ENCODE data around the gene AXL. TPM values are rescaled to one million over a fixed set of nuclear protein-coding genes. Genes with fewer than 3 reads are reported as not detected.
A peak's percentile ranks its signal among the peaks of the same experiment; 100 is the strongest.
"Not testable (repeated sequence)": the region's sequence is repeated elsewhere in the genome, so short reads cannot be mapped to it uniquely, and the experiment has no call there.

The AXL gene
- total RNA-seq, 1 donor from 2014 or later, result 214 TPM

DNA sequence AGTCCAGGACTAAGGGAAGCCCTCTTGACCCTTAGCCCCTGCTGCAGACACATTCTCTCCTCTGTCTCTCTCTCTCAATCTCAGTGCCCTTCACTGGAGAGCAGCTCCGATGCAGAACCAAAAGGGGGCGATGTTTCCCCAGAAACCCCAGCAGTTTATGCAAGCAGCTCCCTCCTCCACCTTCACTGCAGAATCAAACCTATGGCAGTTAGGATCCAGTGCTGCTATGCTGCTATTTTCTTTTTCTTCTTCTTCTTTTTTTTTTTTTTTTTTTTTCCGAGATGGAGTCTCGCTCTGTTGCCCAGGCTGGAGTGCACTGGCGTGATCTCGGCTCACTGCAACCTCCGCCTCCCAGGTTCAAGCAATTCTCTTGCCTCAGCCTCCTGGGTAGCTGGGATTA is 14.7 kb upstream of the AXL start:
- not testable (repeated sequence) for H3K27ac Mint-ChIP-seq (ENCODE audit: unreplicated experiment); H3K4me1 Mint-ChIP-seq (ENCODE audit: low read depth); H3K36me3 Mint-ChIP-seq (ENCODE audit: low read depth); H3K27me3 Mint-ChIP-seq (ENCODE audit: low read depth); DNase-seq (ENCODE audit: low spot score); H3K9me3 Mint-ChIP-seq (ENCODE audit: low read depth); H3K4me3 Mint-ChIP-seq (ENCODE audit: unreplicated experiment)
- TF ChIP-seq, protein P1, sequence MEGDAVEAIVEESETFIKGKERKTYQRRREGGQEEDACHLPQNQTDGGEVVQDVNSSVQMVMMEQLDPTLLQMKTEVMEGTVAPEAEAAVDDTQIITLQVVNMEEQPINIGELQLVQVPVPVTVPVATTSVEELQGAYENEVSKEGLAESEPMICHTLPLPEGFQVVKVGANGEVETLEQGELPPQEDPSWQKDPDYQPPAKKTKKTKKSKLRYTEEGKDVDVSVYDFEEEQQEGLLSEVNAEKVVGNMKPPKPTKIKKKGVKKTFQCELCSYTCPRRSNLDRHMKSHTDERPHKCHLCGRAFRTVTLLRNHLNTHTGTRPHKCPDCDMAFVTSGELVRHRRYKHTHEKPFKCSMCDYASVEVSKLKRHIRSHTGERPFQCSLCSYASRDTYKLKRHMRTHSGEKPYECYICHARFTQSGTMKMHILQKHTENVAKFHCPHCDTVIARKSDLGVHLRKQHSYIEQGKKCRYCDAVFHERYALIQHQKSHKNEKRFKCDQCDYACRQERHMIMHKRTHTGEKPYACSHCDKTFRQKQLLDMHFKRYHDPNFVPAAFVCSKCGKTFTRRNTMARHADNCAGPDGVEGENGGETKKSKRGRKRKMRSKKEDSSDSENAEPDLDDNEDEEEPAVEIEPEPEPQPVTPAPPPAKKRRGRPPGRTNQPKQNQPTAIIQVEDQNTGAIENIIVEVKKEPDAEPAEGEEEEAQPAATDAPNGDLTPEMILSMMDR (IDR thresholded peaks at IDR 0.05), result peak; percentile 87

DNA sequence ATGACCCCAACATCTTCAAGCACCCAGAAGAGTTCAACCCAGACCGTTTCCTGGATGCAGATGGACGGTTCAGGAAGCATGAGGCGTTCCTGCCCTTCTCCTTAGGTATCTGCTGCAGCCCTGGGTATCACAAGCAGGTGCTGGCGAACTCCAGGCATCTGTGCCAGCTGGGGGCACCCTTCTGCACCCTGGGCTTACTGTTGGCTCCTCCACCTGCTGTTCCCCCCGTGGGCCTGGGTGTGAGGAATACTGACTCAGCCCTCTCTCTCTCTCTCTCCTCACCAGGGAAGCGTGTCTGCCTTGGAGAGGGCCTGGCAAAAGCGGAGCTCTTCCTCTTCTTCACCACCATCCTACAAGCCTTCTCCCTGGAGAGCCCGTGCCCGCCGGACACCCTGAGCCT is 13.0 kb upstream of the AXL start:
- TF ChIP-seq, protein P1 (IDR thresholded peaks at IDR 0.05), result no peak
- Mint-ChIP-seq H3K9me3 (ENCODE audit: low read depth) (no peaks in the 10 kb centered on the region), H3K27me3 (ENCODE audit: low read depth) (no peaks in the 10 kb centered on the region), H3K27ac (ENCODE audit: unreplicated experiment) (no peak overlapping the region), H3K4me1 (ENCODE audit: low read depth) (no peaks in the 10 kb centered on the region), H3K4me3 (ENCODE audit: unreplicated experiment) (no peak overlapping the region), H3K36me3 (ENCODE audit: low read depth) (no peaks in the 10 kb centered on the region)
- no peak for DNase-seq (ENCODE audit: low spot score)

DNA sequence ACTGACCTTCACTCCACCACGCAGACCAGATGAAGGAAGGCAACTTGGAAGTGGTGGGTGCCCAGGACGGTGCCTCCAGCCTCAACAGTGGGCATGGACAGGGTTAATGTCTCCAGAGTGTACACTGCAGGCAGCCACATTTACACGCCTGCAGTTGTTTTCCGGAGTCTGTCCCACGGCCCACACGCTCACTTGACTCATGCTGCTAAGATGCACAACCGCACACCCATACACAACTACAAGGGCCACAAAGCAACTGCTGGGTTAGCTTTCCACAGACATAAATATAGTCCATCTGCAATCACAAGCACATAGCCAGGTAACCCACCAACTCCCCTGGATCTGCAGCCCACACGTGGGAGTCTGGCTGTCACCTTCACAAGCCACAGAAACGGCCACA is 12.6 kb upstream of the AXL start:
- no peaks in the 10 kb centered on the region for H3K4me1 Mint-ChIP-seq (ENCODE audit: low read depth)
- H3K36me3 Mint-ChIP-seq (ENCODE audit: low read depth), result no peaks in the 10 kb centered on the region
- TF ChIP-seq, protein P1 (IDR thresholded peaks at IDR 0.05), result no peak
- H3K4me3 Mint-ChIP-seq (ENCODE audit: unreplicated experiment), result no peak overlapping the region
- H3K27ac Mint-ChIP-seq (ENCODE audit: unreplicated experiment), result no peak overlapping the region
- no peaks in the 10 kb centered on the region for H3K27me3 Mint-ChIP-seq (ENCODE audit: low read depth)
- DNase-seq (ENCODE audit: low spot score), result no peak
- no peaks in the 10 kb centered on the region for H3K9me3 Mint-ChIP-seq (ENCODE audit: low read depth)

DNA sequence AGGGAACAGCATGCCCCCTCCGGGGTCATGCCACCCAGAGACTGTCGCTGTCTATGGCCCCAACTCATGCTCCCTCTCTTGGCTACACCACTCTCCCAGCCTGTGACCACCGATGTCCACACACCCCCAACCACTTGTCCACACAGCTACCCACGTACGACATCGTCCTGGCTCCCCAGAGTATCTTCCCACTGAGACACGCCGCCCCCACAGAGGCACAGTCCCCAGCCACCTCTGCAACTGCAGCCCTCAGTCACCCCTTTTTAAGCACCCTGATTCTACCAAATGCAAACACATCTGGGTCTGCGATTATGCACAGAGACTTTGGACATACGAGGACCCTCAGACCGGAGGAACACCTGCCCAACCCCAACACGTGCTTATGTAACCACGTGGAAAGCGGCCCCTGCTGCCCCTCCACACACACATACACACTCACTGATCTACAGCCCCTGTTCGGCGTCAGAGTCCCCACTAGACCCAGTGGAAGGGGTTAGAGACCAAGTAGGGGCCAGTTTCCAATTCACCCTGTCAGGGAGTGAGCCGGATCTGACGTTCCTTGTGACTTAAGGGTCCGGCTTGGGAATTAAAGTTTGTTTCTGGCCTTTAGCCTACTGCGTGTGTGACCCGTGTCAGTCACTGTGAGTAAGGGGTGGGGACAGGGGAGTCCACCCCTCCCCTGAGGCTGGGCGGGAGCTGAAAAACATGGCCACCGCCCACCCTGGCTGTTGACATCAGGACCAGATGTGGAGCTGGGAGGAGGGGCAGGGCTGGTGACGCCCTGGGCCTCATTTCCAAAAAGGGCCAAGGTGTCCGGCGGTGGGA is 11.9 kb upstream of the AXL start:
- no peak overlapping the region for H3K4me3 Mint-ChIP-seq (ENCODE audit: unreplicated experiment)
- no peak overlapping the region for H3K27ac Mint-ChIP-seq (ENCODE audit: unreplicated experiment)
- H3K9me3 Mint-ChIP-seq (ENCODE audit: low read depth), result no peaks in the 10 kb centered on the region
- TF ChIP-seq, protein P1 (IDR thresholded peaks at IDR 0.05), result no peak
- no peaks in the 10 kb centered on the region for H3K27me3 Mint-ChIP-seq (ENCODE audit: low read depth)
- H3K4me1 Mint-ChIP-seq (ENCODE audit: low read depth), result no peaks in the 10 kb centered on the region
- H3K36me3 Mint-ChIP-seq (ENCODE audit: low read depth), result no peaks in the 10 kb centered on the region
- no peak for DNase-seq (ENCODE audit: low spot score)

DNA sequence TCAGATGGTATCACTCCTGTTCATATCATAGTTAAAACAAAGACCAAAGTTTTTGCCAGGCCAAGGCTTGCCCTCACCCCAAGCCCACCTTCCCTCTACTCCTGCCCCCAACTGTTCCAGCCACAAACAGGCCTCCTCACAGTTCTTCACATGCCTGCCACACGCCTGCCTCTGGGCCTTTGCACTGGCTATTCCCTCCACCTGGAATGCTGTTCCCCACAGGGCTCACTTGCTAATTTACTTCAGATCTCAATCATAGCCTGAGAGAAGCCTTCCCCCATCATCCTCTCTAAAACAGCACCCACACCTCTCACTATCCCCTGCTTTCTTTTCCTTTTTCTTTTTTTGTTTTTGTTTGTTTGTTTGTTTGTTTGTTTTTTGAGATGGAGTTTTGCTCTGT is 4.9 kb upstream of the AXL start:
- no peaks in the 10 kb centered on the region for H3K9me3 Mint-ChIP-seq (ENCODE audit: low read depth)
- peak overlapping the region; percentile 49 for H3K27ac Mint-ChIP-seq (ENCODE audit: unreplicated experiment)
- TF ChIP-seq, protein P1 (IDR thresholded peaks at IDR 0.05), result no peak
- no peaks in the 10 kb centered on the region for H3K27me3 Mint-ChIP-seq (ENCODE audit: low read depth)
- H3K36me3 Mint-ChIP-seq (ENCODE audit: low read depth), result no peaks in the 10 kb centered on the region
- no peak overlapping the region for H3K4me3 Mint-ChIP-seq (ENCODE audit: unreplicated experiment)
- no peak for DNase-seq (ENCODE audit: low spot score)
- peaks cover 13% of the 10 kb centered on the region for H3K4me1 Mint-ChIP-seq (ENCODE audit: low read depth)
